ENCODE measurements around the gene KIF6. TPM values are rescaled to one million over a fixed set of nuclear protein-coding genes. Genes with fewer than 3 reads are reported as not detected.

Gene KIF6
- polyA plus RNA-seq, 1 donor (not counting 4 experiments of a cell fraction or from before 2014, with no cell fraction given) = 0.14 TPM

GRCh38 chr6:39566456-39566855 lies 158.8 kb downstream of the KIF6 start:
- no peaks in the 10 kb centered on the region for H3K9me1 ChIP-seq (ENCODE audit: control insufficient read depth, extremely low read depth, insufficient read depth, low read length)
- no peak overlapping the region for H3K4me3 ChIP-seq (ENCODE audit: control insufficient read depth in 2 of 3, extremely low read depth in 1 of 3, insufficient read depth in 2 of 3, low read depth in 1 of 3, low read length in 3 of 3)
- H3K9ac ChIP-seq (ENCODE audit: control insufficient read depth, extremely low read depth, insufficient read depth, low read length) = no peak overlapping the region
- DNase-seq (ENCODE audit: low read depth, low spot score) = no peak
- no peaks in the 10 kb centered on the region for H3K36me3 ChIP-seq (ENCODE audit: control insufficient read depth in 2 of 2, extremely low read depth in 1 of 2, insufficient read depth in 2 of 2, low read length in 2 of 2)
- no peak overlapping the region for H3K4me2 ChIP-seq (ENCODE audit: control insufficient read depth, extremely low read depth, insufficient read depth, low read depth, low read length)
- H4K20me1 ChIP-seq (ENCODE audit: control insufficient read depth, extremely low read depth, insufficient read depth, low read length) = no peaks in the 10 kb centered on the region
- no peaks in the 10 kb centered on the region for H3K27me3 ChIP-seq (ENCODE audit: control insufficient read depth, extremely low read depth, insufficient read depth, low read length)
- no peak overlapping the region for H3K27ac ChIP-seq (ENCODE audit: control insufficient read depth, insufficient read depth, low read length)
- no peaks in the 10 kb centered on the region for H3K9me3 ChIP-seq (ENCODE audit: control insufficient read depth, low read depth, low read length)
- H3K79me2 ChIP-seq (ENCODE audit: control insufficient read depth, insufficient read depth, low read length) = no peaks in the 10 kb centered on the region
- no peak for FAIRE-seq
- TF ChIP-seq EZH2 (IDR thresholded peaks at IDR 0.05; ENCODE audit: low read length) = no peak
- no peak overlapping the region for H2AFZ ChIP-seq (ENCODE audit: control insufficient read depth, low read length)
- H3K4me1 ChIP-seq (ENCODE audit: control insufficient read depth, extremely low read depth, insufficient read depth, low read length) = no peaks in the 10 kb centered on the region
- dilution Hi-C loops (cut with MboI; ENCODE audit: extremely low pct_ligation_motif_present, low sequenced_read_pairs) = no loop called here

DNA sequence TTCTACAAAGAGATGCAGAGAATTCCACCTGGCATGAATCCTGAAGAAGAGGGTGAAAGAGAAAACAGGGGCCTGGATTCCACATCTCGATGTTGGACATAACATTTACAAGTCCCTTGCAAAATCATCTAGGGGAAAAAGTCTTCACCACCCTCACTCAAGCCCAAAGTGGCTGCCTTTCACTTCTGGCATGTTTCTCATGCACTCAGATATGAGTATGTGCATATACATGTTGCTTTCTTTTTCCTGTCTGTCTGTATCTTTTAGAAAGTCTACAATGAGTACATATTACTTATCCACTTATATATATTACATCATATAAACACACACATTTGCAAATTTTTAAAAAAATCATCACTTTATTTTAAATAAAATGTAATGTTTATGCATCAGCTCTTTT lies 159.3 kb downstream of the KIF6 start:
- Histone ChIP-seq H3K4me2 (ENCODE audit: control insufficient read depth, extremely low read depth, insufficient read depth, low read depth, low read length) (no peak overlapping the region), H2AFZ (ENCODE audit: control insufficient read depth, low read length) (no peak overlapping the region), H3K79me2 (ENCODE audit: control insufficient read depth, insufficient read depth, low read length) (no peaks in the 10 kb centered on the region), H3K9me1 (ENCODE audit: control insufficient read depth, extremely low read depth, insufficient read depth, low read length) (no peaks in the 10 kb centered on the region), H3K27ac (ENCODE audit: control insufficient read depth, insufficient read depth, low read length) (no peak overlapping the region), H4K20me1 (ENCODE audit: control insufficient read depth, extremely low read depth, insufficient read depth, low read length) (no peaks in the 10 kb centered on the region), H3K9ac (ENCODE audit: control insufficient read depth, extremely low read depth, insufficient read depth, low read length) (no peak overlapping the region), H3K4me1 (ENCODE audit: control insufficient read depth, extremely low read depth, insufficient read depth, low read length) (no peaks in the 10 kb centered on the region), H3K4me3 (ENCODE audit: control insufficient read depth in 2 of 3, extremely low read depth in 1 of 3, insufficient read depth in 2 of 3, low read depth in 1 of 3, low read length in 3 of 3) (no peak overlapping the region), H3K27me3 (ENCODE audit: control insufficient read depth, extremely low read depth, insufficient read depth, low read length) (no peaks in the 10 kb centered on the region), H3K36me3 (ENCODE audit: control insufficient read depth in 2 of 2, extremely low read depth in 1 of 2, insufficient read depth in 2 of 2, low read length in 2 of 2) (no peaks in the 10 kb centered on the region), H3K9me3 (ENCODE audit: control insufficient read depth, low read depth, low read length) (no peaks in the 10 kb centered on the region)
- dilution Hi-C loops (cut with MboI; ENCODE audit: extremely low pct_ligation_motif_present, low sequenced_read_pairs) = no loop called here
- no peak for TF ChIP-seq CTCF (optimal IDR thresholded peaks at IDR 0.05 in 1 of 3, IDR thresholded peaks at IDR 0.05 in 1 of 3, conservative IDR thresholded peaks at IDR 0.05 in 1 of 3; ENCODE audit: extremely low read depth in 1 of 3, insufficient read depth in 2 of 3, low read length in 3 of 3)
- TF ChIP-seq EZH2 (IDR thresholded peaks at IDR 0.05; ENCODE audit: low read length) = no peak
- FAIRE-seq = no peak
- no peak for DNase-seq (ENCODE audit: low read depth, low spot score)

GRCh38 chr6:39563566-39564311 lies 161.5 kb downstream of the KIF6 start:
- FAIRE-seq = no peak
- TF ChIP-seq CTCF (optimal IDR thresholded peaks at IDR 0.05 in 1 of 3, IDR thresholded peaks at IDR 0.05 in 1 of 3, conservative IDR thresholded peaks at IDR 0.05 in 1 of 3; ENCODE audit: extremely low read depth in 1 of 3, insufficient read depth in 2 of 3, low read length in 3 of 3) (no peak), EZH2 (IDR thresholded peaks at IDR 0.05; ENCODE audit: low read length) (no peak)
- Histone ChIP-seq H3K9ac (ENCODE audit: control insufficient read depth, extremely low read depth, insufficient read depth, low read length) (no peak overlapping the region), H2AFZ (ENCODE audit: control insufficient read depth, low read length) (no peak overlapping the region), H3K27me3 (ENCODE audit: control insufficient read depth, extremely low read depth, insufficient read depth, low read length) (no peaks in the 10 kb centered on the region), H3K9me1 (ENCODE audit: control insufficient read depth, extremely low read depth, insufficient read depth, low read length) (no peaks in the 10 kb centered on the region), H3K79me2 (ENCODE audit: control insufficient read depth, insufficient read depth, low read length) (no peaks in the 10 kb centered on the region), H4K20me1 (ENCODE audit: control insufficient read depth, extremely low read depth, insufficient read depth, low read length) (no peaks in the 10 kb centered on the region), H3K9me3 (ENCODE audit: control insufficient read depth, low read depth, low read length) (no peaks in the 10 kb centered on the region), H3K36me3 (ENCODE audit: control insufficient read depth in 2 of 2, extremely low read depth in 1 of 2, insufficient read depth in 2 of 2, low read length in 2 of 2) (no peaks in the 10 kb centered on the region), H3K4me3 (ENCODE audit: control insufficient read depth in 2 of 3, extremely low read depth in 1 of 3, insufficient read depth in 2 of 3, low read depth in 1 of 3, low read length in 3 of 3) (no peak overlapping the region), H3K4me2 (ENCODE audit: control insufficient read depth, extremely low read depth, insufficient read depth, low read depth, low read length) (no peak overlapping the region), H3K4me1 (ENCODE audit: control insufficient read depth, extremely low read depth, insufficient read depth, low read length) (no peaks in the 10 kb centered on the region), H3K27ac (ENCODE audit: control insufficient read depth, insufficient read depth, low read length) (no peak overlapping the region)
- DNase-seq (ENCODE audit: low read depth, low spot score) = no peak
- dilution Hi-C loops (cut with MboI; ENCODE audit: extremely low pct_ligation_motif_present, low sequenced_read_pairs) = no loop called here
